Fibroblast of skin of left quadriceps (primary cell): ENCODE results near the gene PIP4K2C.

Source experiments
- DNase-seq, 2 experiments: peaks; one replicate each; pipeline ENCODE4 v3.0.0-alpha.2; 2013; ENCODE audit warnings: low read depth in 2 of 2

The PIP4K2C gene

DNA sequence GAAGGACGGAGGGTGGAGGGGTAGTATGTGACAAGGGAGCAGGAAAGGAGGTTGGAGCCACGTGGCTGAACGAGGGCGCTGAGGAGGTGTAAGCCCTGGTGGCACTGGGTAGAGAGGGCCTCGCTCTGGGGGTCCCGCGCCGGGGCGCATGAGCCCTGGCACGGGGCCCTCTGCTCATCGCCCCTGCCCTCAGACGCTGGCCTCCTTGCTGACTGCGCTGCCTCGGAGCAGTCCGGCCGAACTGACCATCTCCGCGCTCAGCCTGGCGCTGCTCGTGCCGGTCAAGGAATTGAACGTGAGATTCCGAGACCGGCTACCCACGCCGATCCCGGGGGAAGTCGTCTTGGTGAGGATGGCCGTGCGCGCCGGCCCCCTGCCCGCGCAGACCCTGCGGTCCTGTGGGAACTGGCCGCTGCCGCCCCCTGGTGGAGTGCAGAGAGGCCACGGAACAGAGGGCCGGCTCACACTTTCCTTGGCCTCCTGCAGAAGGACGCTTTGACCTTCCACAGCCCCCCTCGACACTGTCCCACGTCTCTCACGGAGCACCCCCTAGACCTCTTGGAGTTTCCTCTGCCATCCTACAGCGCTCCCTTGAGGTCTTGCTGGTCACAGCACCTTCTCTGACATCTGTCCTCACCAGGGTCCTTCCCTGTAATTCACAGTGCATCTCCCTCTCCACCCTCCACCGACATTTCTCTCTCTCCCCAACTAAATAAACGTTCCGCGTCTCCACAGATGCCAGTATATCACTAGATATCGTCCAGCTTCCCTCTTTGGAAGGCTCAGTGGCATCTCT is 30.7 kb downstream of the PIP4K2C start:
- no peak for DNase-seq

DNA sequence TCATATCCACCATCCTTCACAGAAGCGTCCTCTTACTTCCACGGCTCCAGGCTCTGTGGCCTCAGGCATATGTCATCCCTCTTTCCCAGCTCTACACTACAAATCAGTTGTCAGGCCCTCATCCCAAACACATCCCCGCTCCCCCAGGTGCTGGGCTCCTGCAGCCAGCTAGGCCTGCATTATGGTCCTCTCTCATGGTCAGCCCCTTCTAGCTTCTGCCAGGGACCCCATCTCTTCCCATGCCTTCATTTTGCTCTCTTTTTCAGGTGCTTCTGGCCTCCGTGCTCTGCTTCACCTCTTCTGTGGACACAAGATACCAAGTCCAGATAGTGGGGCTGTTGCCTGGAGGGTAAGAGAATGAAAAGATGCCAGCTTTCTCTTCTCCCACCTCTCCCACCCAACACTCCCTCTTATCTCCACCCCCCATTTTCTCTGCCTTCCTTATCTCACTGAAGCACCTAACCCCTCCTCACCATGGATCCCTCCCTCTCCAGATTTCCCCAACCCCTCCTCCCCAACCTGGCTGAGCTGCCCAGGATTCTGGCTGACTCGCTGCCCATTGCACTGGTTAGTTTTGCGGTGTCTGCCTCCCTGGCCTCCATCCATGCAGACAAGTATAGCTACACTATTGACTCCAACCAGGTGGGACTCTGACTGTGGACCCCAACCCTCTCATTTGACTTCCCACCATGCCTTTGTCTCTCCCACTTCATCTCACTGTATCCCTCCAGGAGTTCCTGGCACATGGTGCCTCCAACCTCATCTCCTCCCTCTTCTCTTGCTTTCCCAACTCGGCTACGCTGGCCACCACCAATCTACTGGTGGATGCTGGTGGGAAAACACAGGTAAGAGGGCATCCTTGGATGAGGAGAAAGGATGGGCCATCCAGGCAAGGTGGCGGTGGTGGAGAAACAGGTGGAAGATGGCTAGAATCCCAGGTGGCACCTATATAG is 31.6 kb downstream of the PIP4K2C start:
- no peak for DNase-seq

DNA sequence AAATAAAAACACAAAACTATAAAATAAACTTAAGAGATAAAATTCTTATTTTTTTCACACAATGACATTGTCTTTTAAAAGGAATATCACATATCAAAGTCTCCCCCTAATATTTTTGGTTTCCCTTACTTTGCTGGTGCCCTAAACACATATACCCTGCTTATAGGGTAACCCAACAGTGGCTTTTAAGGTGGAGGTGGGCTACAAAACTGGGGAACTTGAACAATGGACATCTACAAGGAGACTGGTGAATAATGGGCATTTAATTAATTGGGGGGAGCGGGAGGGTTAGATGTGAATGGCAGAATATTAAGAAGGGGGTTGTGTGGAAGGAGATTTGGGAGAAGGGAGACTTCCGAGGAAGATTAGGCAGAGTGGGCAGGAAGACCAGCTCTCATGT is 32.4 kb downstream of the PIP4K2C start:
- DNase-seq, result no peak

DNA sequence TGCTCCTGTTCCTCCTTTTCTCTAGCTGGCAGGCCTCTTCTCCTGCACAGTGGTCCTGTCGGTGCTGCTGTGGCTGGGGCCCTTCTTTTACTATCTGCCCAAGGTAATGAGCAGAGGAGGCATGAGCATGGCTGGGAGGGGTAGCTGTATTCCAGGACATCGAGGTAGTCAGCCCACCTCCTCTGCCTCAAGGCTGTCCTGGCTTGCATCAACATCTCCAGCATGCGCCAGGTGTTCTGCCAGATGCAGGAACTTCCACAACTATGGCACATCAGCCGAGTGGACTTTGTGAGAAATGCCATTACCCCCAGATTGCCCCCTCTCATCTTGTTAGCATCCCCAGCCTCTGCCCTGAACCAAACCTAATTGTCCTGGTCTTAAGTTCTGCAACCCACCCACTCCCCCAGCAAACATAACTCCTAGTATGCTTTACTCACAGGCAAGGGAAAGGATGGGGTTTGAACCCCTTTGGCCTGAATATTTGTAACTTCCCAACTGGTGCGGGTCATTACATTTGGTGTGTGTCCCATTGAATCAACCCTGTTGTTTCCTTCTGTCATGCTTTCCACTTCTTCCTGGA is 32.9 kb downstream of the PIP4K2C start:
- no peak for DNase-seq

DNA sequence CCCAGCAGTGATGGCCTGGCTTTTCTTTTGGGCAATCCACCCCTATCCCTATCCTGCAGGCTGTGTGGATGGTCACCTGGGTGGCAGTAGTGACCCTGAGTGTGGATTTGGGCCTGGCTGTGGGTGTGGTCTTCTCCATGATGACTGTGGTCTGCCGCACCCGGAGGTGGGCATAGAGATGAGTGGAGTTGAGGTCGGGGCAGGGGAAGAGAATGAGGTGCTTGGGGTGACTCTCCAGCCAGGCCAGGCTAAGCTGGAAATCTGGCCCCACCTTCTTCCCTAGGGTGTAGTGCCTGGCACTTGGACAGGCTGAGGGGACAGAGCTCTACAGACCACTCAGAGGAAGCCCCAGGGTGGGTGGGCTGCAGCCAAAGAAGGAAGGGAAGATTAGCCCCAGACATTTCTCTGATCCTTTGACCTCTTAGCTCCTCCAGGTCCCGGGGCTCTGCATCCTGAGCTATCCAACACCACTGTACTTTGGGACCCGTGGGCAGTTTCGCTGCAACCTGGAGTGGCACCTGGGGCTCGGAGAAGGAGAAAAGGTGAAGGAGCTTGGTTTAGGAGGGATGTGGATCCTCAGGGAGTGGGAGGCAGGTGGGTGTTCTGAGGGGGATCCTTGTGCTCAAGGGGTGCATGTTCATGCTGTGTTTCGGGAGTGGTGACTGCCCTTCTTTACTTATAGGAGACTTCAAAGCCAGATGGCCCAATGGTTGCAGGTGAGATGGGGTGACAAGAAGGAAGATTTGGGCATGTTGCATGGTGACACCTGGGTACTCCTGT is 33.6 kb downstream of the PIP4K2C start:
- no peak for DNase-seq

DNA sequence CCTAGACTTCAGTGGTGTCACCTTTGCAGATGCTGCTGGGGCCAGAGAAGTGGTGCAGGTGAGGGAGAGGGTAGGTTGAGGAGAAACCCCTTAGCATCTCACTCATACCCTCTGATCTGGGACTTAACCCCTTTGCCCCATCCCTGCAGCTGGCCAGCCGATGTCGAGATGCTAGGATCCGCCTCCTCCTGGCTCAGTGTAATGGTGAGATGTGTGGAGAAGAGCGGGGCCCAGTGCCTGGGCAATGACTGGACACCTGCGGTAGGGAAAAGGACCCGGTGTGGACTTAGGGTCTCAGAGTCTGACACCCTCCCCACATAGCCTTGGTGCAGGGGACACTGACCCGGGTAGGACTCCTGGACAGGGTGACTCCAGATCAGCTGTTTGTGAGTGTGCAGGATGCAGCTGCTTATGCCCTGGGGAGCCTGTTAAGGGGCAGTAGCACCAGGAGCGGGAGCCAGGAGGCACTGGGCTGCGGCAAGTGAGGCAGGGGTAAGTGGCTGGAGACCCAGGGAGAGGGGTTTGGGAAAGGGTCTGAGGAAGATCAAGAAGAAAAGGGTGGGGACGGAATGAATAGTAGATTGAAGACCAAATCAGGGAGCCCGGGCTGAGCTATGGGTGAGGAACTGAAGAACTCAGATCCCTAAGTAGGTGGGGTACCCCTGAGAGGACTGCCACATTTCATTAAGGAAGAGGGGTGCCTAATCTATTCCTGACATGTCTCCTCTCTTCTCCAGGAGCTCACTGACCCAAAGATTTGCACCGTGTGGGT is 34.5 kb downstream of the PIP4K2C start:
- DNase-seq, result no peak

DNA sequence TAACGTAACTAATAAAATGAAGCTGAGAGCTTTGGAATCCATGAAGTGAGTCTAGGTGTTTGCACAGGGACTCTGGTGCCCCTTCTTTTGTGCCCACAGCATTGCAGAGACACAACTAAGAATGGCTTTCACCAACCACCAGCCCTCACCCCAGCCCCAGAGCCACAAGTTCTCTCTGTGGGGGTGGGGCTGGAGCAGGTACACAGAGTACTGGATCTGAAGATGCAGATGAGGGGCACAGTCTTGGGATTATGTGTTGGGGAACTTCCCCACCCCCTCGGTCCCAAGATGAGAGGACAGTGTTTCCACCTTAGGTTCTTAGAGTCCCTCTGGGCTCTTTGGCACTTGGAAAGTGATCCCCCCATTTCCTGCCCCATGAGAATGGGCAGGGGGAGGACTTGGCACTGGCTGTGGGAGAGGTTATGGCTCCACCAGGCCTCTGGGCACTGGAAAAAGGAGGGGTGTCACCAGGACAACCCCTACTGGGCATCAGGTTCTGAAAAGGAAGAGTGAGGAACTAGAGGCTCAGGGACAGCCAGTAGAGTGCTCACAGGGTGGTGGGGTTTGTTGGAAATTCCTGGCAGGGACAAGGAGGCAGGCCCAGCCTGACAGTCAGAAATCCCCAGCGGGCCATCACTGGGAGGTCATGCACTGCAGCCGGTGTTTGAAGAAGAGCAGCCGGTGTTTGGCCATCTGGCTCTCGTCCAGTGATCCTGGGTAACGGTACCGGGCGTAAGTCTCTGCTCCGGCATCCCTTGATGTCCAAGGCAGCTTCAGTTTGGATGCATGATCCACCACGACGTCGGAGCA is 35.3 kb downstream of the PIP4K2C start:
- no peak for DNase-seq

DNA sequence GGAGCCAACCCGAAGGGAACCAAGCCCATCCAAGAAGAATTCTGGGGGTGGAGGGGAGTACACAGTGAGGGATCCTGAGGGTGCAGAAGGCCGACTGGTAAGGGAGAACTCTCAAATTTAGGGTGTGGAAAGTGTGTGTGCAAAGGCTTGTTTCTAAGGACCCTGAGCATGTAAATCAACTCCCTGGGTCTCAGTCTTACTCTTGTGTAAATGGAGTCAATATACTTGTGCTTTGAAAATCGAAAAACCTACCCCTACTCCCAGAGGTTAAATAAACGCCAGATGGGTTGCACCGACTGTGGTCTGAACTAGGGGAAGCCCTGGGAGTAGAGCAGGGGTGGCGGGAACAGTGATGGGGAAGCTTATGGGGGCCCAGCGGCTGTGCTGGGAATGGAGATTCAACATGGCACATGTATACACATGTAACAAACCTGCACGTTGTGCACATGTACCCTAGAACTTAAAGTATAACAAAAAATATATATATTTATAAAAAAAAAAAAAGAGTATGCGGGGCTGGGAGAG is 36.0 kb downstream of the PIP4K2C start:
- DNase-seq, result no peak

DNA sequence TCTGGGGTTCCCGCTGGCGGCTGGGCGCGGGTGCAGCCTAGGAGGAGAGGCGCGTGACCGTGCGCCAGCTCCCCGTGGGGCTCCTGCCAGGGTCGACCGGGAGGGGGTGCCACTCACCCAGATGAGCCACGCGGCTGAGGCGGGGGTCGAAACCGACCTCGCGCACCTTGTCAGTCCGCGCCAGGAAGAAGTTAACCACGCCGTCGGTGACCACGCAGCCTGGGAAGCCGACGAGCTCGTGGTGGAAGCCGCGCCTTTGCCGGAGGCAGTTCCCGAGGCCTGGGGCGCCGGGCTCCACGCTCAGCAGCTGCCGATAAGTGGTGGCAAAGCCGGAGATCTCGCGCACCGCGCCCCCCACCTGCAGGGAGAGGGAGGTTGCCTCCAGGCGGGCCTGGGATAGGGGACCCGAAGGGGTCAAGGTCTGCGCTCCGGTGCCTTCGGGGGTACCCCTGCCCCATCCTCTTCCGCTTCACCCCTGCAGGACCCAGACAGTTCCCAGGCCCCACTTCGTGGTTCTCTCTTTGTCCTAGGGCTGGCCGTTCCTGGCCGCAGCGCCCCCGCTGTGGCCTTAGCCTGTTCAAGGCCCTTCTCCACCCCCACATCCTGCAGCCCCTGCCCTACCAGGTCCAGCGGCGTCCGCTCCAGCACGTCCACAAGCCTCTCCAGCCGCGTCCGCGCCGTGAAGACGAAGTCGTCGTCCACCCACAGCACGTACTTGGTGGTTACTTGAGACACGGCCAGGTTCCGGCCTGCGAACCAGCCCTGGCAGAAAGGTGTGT is 36.7 kb downstream of the PIP4K2C start:
- no peak for DNase-seq

DNA sequence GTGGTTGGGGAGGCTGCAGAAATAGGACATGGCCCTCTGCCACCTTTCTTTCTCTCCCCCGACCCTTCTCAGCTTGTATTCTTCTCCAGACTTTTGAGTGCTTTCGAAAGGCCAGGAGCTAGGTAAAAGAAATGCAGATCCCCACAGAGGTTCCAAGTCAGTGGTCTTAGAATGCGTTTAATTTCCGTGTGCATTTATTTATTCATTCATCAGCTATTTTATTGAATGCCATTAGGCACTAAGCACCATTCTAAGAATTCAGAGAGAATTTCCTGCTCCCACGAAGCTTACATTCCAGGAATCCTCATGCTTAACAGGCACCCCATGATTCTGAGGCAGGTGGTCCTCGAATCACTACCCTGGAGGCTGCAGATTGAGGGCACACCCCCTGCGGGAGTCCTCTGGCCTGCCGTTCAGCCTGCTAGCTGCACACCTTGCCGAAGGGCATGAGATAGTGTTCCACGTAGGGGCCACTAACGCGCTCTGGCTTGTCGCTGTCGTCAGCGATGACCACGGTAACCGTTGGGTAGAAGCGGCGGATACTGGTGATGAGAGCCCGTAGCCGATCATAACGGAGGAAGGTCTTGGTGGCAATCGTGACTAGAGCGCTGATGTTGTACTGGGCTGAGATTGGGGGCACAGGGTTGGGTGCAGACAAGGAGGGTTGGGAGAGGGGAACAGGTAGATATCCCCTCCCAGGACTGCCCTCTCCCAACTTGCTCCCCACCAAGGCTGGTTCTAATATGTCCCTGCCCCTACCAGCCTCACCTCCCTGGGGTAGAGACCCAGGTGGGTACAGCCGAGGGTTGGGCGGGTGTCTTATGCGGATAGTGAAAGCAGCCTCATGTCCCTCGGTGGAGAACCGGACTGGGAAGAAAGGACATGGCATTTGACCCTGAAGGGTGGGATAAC is 37.5 kb downstream of the PIP4K2C start:
- DNase-seq, result no peak

DNA sequence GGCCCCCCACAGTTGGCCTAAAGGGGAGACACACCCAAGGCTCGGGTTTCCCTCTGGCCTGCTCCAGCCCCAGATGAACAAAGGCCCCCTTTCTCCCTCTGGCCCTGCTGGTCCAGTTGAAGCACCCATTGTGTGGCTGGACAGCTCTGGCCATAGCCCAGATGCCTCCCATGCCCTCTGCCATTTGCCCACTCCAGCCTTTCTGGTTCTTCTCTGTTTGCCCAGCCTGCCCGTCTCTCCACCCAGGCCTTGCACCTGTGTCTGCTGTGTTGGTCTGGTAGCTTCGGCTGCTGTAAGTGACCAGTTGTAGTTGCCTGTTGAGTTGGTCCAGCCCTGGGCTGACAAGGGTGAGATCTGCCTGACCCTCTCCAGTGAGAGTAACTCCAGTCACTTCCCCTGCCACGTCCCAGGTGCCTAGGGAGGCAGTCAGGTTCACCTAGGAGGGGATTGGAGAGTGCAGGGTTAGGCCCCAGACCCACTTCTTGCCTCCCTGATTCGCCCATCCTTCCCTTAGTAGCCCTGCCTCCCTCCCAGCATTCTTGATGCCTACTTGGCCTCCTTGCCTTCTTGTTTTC is 39.0 kb downstream of the PIP4K2C start:
- no peak for DNase-seq

DNA sequence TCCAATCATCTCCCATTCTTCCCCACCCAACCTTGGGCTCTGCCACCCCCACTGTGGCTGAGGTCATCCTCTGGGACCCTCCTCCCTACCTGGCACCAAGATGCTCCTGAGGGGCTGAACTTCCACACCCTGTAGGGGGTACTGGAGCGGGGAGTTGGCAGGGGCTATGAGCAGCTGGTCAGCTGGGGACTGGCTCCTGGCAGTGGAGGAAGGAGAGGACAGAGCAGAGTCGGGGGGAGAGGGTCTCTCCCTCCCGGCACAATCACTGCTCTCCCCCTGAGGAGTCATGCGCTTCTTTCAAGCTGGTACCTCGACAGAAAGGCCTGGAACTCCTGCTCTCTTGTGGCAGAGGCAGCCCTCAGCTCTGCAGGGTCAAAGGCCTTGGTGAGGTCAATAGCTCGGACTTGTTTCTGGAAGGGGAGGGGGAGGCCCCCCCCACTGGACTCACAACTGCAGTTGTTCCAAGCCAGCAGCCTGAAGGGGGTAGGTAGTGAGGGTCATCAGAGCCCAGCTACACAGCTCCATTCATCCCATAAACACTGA is 40.0 kb downstream of the PIP4K2C start:
- no peak for DNase-seq

DNA sequence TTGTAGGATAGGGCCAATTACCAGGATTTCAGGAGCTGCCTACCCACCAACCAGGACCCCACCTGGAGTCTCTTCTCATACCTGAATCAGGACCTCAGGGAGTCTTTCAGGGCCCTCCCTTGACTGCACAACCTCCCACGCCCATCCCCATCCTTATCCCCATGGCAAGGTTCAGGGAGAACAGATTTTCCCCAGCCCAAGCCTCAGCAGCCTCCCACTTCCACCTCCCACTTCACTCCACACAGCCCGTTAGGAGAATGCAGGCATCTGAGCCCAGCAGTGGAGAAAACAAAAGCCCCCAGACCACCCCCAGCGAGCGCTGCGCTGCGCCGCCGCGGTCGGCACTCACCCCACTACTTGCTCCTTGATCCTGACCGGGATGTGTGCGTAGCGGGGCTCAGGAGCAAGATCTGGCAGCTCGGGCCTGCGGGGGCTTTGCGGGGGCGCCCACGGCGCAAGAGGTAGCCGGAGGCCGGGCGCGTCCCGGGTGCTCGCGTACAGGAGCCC is 40.6 kb downstream of the PIP4K2C start:
- DNase-seq, result no peak

DNA sequence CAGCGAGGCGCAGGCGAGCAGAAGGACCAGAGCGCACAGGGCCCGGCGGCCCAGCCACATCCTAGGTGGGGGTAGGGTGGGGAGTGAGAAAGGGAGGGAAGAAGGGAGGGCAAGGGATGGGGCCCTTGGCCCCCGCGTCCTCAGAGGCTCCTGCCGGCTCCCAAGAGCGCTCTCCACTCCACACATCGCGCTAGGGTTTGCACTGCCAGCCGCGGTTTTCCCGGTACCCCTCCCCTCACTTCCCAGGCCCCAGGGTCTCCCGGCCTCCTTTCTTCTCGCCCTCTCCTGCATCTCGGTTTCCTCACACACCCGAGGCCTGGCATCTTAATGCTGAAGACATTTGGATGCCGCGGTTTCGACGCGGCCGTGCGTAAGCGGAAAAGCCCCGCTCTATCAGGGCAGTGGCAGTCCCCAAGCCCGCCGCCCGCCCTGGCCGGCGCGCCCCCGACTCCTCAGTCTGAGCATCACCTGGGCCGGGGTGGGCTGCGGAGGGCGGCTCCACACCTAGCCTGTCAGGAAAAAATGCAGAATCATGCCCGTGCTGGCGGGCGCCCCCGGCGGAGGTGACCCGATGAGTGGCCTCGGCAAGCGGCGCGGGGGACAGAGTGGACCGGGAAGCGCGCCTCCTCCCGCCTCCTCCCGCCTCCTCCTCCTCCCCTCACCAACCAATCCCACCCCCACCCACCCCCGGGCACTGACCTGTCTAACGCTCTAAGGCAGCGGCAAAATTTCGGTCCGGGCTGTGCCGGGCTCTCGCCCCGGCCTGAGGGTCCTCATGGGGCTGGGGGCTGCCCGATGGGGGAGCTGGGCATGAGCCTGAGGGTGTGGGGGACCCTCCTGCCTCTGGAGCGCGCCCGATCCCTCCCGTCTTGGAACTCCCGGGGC is 41.3 kb downstream of the PIP4K2C start:
- no peak for DNase-seq

DNA sequence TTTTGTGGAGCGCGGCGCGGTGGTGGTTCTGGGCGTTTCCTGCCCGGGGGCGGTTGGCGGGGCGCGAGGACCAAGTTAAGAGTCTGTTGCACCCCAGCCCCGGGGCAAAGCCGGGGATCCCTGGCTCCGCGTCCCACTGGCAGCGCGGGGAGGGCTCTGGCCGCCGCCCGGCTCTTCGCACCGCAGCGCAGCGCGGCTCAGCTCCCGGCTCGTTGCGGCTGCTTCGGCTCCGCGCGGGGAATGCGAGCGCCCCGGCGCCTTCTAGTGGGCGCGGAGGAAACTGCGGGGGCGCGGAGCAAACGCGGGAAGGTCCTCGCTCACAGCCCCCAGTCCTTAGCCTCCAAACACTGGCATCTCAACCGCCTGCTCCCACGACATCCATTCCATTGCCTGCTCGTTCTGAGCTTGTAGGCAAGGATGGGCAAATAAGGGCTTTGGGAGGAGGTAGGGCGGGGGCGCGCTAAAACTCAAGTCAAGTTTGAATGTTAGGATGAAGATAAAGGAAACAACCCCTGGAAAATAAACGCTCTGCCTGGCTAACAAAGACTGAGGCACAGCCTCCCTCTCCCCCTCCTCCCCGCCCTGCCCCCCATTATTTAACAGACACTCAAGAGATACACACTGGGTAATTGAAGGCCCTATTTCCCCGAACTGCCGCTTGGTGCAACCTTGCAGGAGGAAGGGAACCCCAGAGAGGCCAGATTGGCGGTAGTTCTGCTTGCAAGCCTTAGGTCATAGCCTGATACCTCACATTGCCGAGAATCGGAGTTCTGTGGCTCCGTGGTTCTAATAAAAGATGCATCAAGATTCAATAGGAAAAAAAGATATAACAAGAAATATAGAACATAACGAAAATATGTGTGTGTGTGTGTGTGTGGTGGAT is 42.2 kb downstream of the PIP4K2C start, which contains the start of gene B4GALNT1:
B4GALNT1 (minus strand) TSS at position 244 of the 883 bp plus-strand sequence. CDS start 1,069 bp downstream, outside the sequence.
- peak in 1 of 2 experiments; percentile 21 for DNase-seq
